OCI-LY1 (cell line): ENCODE measurements around the gene HIVEP2.

Experiments used
- EZH2 ChIP-seq: fragments of 200-600 bp; sonication (generic), shearing (Covaris generic); IDR thresholded peaks from 2 replicates; pipeline ENCODE4 v1.8.0; 2017; ENCODE audit warnings: borderline replicate concordance, mixed run types, mild to moderate bottlenecking, antibody characterized with exemption, low read length, moderate library complexity, mixed read lengths
- TF ChIP-seq, protein P1 (sequence below): fragments of 200-600 bp; sonication (generic), shearing (Covaris generic); IDR thresholded peaks from 2 replicates; pipeline ENCODE4 v1.5.1; 2017; ENCODE audit warnings: mild to moderate bottlenecking, antibody characterized with exemption, low read length, moderate library complexity, mixed read lengths

DNA sequence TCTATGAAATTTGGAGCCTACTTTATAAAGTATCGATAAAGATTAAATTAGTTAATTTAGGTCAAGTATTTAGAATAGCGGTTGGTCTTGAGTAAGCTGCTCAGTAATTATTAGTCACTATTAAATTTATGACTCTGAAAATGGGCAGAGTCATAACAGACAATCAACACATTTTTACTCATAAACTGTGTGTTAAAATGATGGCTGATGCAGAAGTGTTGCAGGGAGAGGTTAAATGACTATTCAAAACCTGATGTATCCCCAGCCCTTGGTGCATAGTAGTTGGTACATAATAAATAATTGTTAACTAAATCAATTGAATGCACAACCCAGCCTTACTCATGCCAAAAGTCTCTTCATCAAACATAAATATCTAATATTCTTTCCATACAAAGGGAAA lies 30.6 kb downstream of the HIVEP2 start:
- TF ChIP-seq, protein P1, sequence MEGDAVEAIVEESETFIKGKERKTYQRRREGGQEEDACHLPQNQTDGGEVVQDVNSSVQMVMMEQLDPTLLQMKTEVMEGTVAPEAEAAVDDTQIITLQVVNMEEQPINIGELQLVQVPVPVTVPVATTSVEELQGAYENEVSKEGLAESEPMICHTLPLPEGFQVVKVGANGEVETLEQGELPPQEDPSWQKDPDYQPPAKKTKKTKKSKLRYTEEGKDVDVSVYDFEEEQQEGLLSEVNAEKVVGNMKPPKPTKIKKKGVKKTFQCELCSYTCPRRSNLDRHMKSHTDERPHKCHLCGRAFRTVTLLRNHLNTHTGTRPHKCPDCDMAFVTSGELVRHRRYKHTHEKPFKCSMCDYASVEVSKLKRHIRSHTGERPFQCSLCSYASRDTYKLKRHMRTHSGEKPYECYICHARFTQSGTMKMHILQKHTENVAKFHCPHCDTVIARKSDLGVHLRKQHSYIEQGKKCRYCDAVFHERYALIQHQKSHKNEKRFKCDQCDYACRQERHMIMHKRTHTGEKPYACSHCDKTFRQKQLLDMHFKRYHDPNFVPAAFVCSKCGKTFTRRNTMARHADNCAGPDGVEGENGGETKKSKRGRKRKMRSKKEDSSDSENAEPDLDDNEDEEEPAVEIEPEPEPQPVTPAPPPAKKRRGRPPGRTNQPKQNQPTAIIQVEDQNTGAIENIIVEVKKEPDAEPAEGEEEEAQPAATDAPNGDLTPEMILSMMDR = no peak
- TF ChIP-seq EZH2 = no peak
